ENCODE results near the gene KCNJ13.

GRCh38 chr2:232802091-232802490 lies 25.7 kb upstream of the KCNJ13 start:
- TF ChIP-seq CTCF (IDR thresholded peaks at IDR 0.05): no peak
- no peak for TF ChIP-seq CHD4 (IDR thresholded peaks at IDR 0.05; ENCODE audit: borderline replicate concordance)
- no peak for TF ChIP-seq MAFK (IDR thresholded peaks at IDR 0.05; ENCODE audit: partially characterized antibody)
- TF ChIP-seq RFX5 (IDR thresholded peaks at IDR 0.05): no peak
- no peak for TF ChIP-seq REST (IDR thresholded peaks at IDR 0.05)
- TF ChIP-seq PBX3 (IDR thresholded peaks at IDR 0.05): no peak
- no peak for TF ChIP-seq KDM5A (IDR thresholded peaks at IDR 0.05)
- no peak for TF ChIP-seq CEBPB (IDR thresholded peaks at IDR 0.05)

Measured in A549 (cell line).